ENCODE measurements around the gene JAKMIP2.

- TF ChIP-seq EZH2phosphoT487 (IDR thresholded peaks at IDR 0.05; ENCODE audit: insufficient read depth, low read depth) (no peak), EZH2 (IDR thresholded peaks at IDR 0.05; ENCODE audit: insufficient read depth, poor library complexity, severe bottlenecking) (no peak)
Measured at GRCh38 chr5:147673791-147674190, 108.7 kb downstream of the JAKMIP2 start.

Data from GM23248 (cell line).